ENCODE measurements around the gene CBX3.
"Not testable (repeated sequence)": the region's sequence is repeated elsewhere in the genome, so short reads cannot be mapped to it uniquely, and the experiment has no call there.

Gene CBX3

DNA sequence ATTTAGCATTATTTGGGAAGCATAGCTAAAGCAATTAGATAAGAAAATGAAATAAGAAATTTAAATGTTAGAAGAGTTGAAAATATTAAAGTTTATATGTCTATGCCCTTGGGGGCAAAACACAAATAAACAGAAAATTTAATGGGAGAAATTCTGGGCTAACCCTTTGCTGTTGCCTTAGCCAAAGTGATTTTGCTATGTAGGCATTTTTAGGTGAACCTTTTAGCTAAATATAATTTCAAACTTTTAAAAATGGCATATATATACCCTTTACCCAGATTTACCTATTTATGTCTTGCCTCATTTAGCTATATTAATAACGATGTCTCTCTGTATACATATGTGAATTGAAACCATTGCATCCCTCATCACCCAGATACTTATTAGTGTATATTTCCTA lies 29.5 kb upstream of the CBX3 start:
- Histone ChIP-seq H3K9ac (ENCODE audit: low read depth, low read length) (no peak overlapping the region), H3K27me3 (ENCODE audit: control insufficient read depth, insufficient read depth, low read length) (no peaks in the 10 kb centered on the region), H3K36me3 (ENCODE audit: control insufficient read depth, insufficient read depth, low read length) (peaks cover 3% of the 10 kb centered on the region; the same call in 1 of the 2 replicates), H3K4me3 (ENCODE audit: low read depth, low read length) (no peak overlapping the region), H3K9me3 (ENCODE audit: control insufficient read depth, insufficient read depth, low read length) (no peaks in the 10 kb centered on the region), H3K27ac (ENCODE audit: low read depth, low read length) (no peak overlapping the region), H3K4me1 (ENCODE audit: control insufficient read depth, insufficient read depth, low read length) (peaks cover under 1% of the 10 kb centered on the region; the same call in 1 of the 2 replicates)

DNA sequence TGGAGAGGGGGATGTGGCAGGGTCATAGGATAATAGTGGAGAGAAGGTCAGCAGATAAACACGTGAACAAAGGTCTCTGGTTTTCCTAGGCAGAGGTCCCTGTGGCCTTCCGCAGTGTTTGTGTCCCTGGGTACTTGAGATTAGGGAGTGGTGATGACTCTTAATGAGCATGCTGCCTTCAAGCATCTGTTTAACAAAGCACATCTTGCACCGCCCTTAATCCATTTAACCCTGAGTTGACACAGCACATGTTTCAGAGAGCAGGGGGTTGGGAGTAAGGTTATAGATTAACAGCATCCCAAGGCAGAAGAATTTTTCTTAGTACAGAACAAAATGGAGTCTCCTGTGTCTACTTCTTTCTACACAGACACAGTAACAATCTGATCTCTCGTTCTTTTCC lies 25.6 kb upstream of the CBX3 start:
- H3K27me3 ChIP-seq (ENCODE audit: control insufficient read depth, insufficient read depth, low read length); H3K9me3 ChIP-seq (ENCODE audit: control insufficient read depth, insufficient read depth, low read length); H3K9ac ChIP-seq (ENCODE audit: low read depth, low read length); H3K4me1 ChIP-seq (ENCODE audit: control insufficient read depth, insufficient read depth, low read length); H3K4me3 ChIP-seq (ENCODE audit: low read depth, low read length); H3K27ac ChIP-seq (ENCODE audit: low read depth, low read length): not testable (repeated sequence)
- H3K36me3 ChIP-seq (ENCODE audit: control insufficient read depth, insufficient read depth, low read length) = peaks cover 33% of the 10 kb centered on the region

DNA sequence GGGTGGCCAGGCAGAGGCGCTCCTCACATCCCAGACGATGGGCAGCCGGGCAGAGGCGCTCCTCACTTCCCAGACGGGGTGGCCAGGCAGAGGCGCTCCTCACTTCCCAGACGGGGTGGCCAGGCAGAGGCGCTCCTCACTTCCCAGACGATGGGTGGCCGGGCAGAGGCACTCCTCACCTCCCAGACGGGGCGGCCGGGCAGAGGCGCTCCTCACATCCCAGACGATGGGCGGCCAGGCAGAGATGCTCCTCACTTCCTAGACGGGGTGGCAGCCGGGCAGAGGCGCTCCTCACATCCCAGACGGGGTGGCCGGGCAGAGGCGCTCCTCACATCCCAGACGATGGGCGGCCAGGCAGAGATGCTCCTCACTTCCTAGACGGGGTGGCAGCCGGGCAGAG lies 24.8 kb upstream of the CBX3 start:
- peaks cover 34% of the 10 kb centered on the region for H3K36me3 ChIP-seq (ENCODE audit: control insufficient read depth, insufficient read depth, low read length)
- H3K27me3 ChIP-seq (ENCODE audit: control insufficient read depth, insufficient read depth, low read length); H3K4me1 ChIP-seq (ENCODE audit: control insufficient read depth, insufficient read depth, low read length); H3K4me3 ChIP-seq (ENCODE audit: low read depth, low read length); H3K27ac ChIP-seq (ENCODE audit: low read depth, low read length); H3K9me3 ChIP-seq (ENCODE audit: control insufficient read depth, insufficient read depth, low read length); H3K9ac ChIP-seq (ENCODE audit: low read depth, low read length): not testable (repeated sequence)

DNA sequence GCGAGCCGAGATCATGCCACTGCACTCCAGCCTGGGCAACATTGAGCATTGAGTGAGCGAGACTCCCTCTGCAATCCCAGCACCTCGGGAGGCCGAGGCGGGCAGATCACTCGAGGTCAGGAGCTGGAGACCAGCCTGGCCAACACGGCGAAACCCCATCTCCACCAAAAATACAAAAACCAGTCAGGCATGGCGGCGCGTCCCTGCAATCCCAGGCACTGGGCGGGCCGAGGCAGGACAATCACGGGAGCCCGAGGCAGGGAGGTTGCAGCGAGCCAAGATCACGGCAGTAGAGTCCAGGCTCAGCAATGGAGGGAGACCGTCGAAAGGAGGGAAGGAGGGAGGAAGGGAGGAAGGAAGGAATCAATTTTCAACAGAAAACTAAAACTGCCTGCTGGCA lies 24.3 kb upstream of the CBX3 start:
- not testable (repeated sequence) for H3K27ac ChIP-seq (ENCODE audit: low read depth, low read length); H3K4me1 ChIP-seq (ENCODE audit: control insufficient read depth, insufficient read depth, low read length); H3K4me3 ChIP-seq (ENCODE audit: low read depth, low read length); H3K9ac ChIP-seq (ENCODE audit: low read depth, low read length); H3K9me3 ChIP-seq (ENCODE audit: control insufficient read depth, insufficient read depth, low read length); H3K27me3 ChIP-seq (ENCODE audit: control insufficient read depth, insufficient read depth, low read length)
- peaks cover 34% of the 10 kb centered on the region for H3K36me3 ChIP-seq (ENCODE audit: control insufficient read depth, insufficient read depth, low read length)

DNA sequence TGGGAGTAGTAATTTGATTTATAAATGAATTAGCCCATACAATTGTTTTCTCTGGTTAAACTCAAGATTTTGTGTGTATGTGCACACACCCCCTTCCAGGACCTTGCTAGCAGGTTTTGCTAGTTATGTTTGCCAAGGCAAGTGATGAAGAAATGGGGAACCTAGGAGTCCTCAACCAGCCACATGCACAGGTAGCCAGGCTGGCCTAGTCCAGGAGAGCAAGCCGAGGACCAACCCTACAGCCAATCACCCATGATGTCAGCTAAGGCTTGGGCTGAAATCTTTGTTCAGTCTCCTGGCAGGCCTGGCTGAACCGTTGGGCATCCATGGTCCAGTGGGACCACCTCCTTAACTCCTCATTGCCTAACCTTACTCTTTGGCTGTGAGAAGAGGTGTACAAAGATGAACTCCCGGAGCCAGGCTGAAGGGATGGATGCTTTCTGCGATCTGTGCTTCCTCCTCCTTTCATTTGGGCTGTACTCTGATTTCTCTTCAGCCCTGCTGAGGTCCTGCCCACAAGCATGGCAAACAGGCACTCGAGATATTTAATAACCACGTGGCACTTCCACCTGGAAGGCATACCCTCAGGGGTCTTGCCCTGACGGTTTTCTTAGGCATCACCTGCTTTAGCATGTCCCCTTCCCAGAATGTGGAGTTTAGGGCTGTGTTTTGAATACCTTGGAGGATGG lies 23.1 kb upstream of the CBX3 start:
- H3K4me1 ChIP-seq (ENCODE audit: control insufficient read depth, insufficient read depth, low read length) = no peaks in the 10 kb centered on the region
- no peaks in the 10 kb centered on the region for H3K9me3 ChIP-seq (ENCODE audit: control insufficient read depth, insufficient read depth, low read length)
- no peak overlapping the region for H3K4me3 ChIP-seq (ENCODE audit: low read depth, low read length)
- H3K27me3 ChIP-seq (ENCODE audit: control insufficient read depth, insufficient read depth, low read length) = no peaks in the 10 kb centered on the region
- peaks cover 38% of the 10 kb centered on the region for H3K36me3 ChIP-seq (ENCODE audit: control insufficient read depth, insufficient read depth, low read length)
- no peak overlapping the region for H3K9ac ChIP-seq (ENCODE audit: low read depth, low read length)
- no peak overlapping the region for H3K27ac ChIP-seq (ENCODE audit: low read depth, low read length)

DNA sequence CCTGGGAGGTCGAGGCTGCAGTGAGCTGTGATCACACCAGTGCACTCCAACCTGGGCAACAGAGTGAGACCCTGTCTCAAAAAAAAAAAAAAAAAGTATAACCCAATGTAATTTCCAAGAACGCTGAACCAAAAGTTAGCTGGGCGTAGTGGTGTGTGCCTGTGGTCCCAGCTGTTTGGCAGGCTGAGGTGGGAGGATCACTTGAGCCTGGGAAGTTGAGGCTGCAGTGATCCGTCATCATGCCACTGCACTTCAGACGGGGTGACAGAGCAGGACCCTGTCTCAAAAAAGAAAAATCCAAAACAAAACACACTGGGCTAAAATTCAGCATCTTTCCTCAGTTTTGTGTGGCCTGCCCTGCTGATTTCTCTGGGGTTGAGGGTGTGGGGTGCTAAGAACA lies 22.1 kb upstream of the CBX3 start:
- H3K27ac ChIP-seq (ENCODE audit: low read depth, low read length) = no peak overlapping the region
- no peak overlapping the region for H3K9ac ChIP-seq (ENCODE audit: low read depth, low read length)
- H3K9me3 ChIP-seq (ENCODE audit: control insufficient read depth, insufficient read depth, low read length) = no peaks in the 10 kb centered on the region
- H3K4me3 ChIP-seq (ENCODE audit: low read depth, low read length) = no peak overlapping the region
- H3K4me1 ChIP-seq (ENCODE audit: control insufficient read depth, insufficient read depth, low read length) = no peaks in the 10 kb centered on the region
- H3K27me3 ChIP-seq (ENCODE audit: control insufficient read depth, insufficient read depth, low read length) = no peaks in the 10 kb centered on the region
- H3K36me3 ChIP-seq (ENCODE audit: control insufficient read depth, insufficient read depth, low read length) = peaks cover 38% of the 10 kb centered on the region

DNA sequence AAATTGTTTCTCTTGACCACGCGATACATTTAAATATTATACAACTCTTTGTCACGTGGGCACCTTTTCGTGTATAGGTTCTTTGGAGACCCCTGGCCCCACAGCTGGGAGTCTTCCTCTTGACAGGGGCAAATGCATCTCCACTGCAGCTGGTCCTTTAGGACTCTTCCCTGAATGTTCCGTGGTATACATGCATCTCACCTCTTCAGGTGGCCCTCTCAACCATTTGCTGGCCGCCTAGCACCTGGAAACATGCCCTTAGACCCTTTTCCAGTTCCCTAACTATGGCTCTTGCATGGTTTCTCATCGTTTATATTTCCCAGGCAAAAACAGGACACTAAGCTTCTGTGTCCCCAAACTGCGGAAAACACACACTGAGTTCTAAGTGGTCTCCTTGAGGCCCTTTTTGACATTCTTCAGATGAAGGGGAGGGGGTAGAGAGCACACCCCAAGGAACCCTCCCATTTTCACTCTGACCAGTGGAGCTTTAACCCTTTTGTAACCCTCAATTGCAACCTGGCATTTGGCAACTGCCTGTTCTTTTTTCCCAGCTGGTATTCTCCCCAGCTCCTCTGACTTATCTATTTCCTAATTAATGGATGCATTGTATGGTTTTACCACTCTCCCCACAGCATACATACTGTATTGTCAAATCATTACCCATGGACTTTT lies 21.6 kb upstream of the CBX3 start:
- Histone ChIP-seq H3K9ac (ENCODE audit: low read depth, low read length) (no peak overlapping the region), H3K27ac (ENCODE audit: low read depth, low read length) (peak overlapping the region; percentile 15), H3K36me3 (ENCODE audit: control insufficient read depth, insufficient read depth, low read length) (peaks cover 41% of the 10 kb centered on the region), H3K9me3 (ENCODE audit: control insufficient read depth, insufficient read depth, low read length) (no peaks in the 10 kb centered on the region), H3K4me3 (ENCODE audit: low read depth, low read length) (no peak overlapping the region), H3K27me3 (ENCODE audit: control insufficient read depth, insufficient read depth, low read length) (no peaks in the 10 kb centered on the region), H3K4me1 (ENCODE audit: control insufficient read depth, insufficient read depth, low read length) (no peaks in the 10 kb centered on the region)

DNA sequence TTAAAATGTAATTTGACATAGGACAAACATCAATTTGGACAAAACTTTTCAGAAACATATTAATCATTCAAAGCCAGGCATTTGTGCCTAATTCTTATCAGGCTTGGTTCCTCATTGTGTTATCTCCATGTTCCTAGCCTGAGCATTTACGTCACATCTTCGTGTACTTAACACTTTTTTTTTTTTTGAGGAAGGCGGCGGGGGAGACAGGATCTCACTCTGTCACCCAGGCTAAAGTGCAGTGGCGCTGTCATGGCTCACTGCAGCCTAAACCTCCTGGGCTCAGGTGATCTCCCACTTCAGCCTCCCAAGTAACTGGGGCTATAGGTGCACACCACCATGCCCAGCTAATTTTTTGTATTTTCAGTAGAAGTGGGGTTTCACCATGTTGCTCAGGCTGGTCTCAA lies 20.8 kb upstream of the CBX3 start:
- H3K36me3 ChIP-seq (ENCODE audit: control insufficient read depth, insufficient read depth, low read length) = peaks cover 48% of the 10 kb centered on the region
- no peaks in the 10 kb centered on the region for H3K27me3 ChIP-seq (ENCODE audit: control insufficient read depth, insufficient read depth, low read length)
- H3K4me3 ChIP-seq (ENCODE audit: low read depth, low read length) = no peak overlapping the region
- H3K9ac ChIP-seq (ENCODE audit: low read depth, low read length) = no peak overlapping the region
- H3K9me3 ChIP-seq (ENCODE audit: control insufficient read depth, insufficient read depth, low read length) = no peaks in the 10 kb centered on the region
- no peaks in the 10 kb centered on the region for H3K4me1 ChIP-seq (ENCODE audit: control insufficient read depth, insufficient read depth, low read length)
- H3K27ac ChIP-seq (ENCODE audit: low read depth, low read length) = no peak overlapping the region

DNA sequence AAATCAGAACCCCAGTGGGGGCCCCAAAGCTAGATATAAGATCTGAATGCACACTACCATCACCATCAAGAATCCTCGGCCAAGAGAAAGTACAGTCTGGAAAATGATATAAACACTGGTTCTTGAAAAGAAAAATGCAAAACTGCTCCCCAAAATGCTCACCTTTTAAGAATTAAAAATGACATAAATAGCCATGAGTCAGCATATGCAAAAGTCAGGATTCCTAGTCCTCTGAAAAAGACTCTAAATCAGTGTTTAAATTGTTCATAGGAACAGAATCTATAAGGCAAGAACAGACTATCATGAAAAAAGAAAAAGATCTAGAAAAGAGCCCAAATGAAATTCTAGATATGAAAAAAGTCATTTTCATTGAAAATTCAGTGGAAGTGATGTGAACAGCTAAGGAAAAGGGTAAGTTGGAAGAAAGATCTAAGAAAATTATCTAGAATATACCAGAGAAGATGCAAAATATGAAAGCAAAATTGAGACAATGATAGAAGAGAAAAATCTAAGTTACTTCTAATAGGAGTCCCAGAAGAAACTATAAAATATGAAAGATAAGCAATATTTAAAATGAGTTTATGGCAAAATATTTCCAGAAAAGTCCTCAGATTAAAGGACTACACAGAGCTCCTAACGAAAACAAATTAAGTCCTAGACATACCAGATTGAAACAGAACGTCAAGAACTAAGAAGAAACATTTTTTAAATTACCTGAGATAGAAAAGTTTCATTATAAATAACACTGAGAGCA lies 19.9 kb upstream of the CBX3 start:
- Histone ChIP-seq H3K36me3 (ENCODE audit: control insufficient read depth, insufficient read depth, low read length) (peaks cover 51% of the 10 kb centered on the region), H3K9me3 (ENCODE audit: control insufficient read depth, insufficient read depth, low read length) (no peaks in the 10 kb centered on the region), H3K27ac (ENCODE audit: low read depth, low read length) (peak overlapping the region; percentile 16), H3K4me3 (ENCODE audit: low read depth, low read length) (no peak overlapping the region), H3K9ac (ENCODE audit: low read depth, low read length) (no peak overlapping the region), H3K4me1 (ENCODE audit: control insufficient read depth, insufficient read depth, low read length) (no peaks in the 10 kb centered on the region), H3K27me3 (ENCODE audit: control insufficient read depth, insufficient read depth, low read length) (no peaks in the 10 kb centered on the region)

DNA sequence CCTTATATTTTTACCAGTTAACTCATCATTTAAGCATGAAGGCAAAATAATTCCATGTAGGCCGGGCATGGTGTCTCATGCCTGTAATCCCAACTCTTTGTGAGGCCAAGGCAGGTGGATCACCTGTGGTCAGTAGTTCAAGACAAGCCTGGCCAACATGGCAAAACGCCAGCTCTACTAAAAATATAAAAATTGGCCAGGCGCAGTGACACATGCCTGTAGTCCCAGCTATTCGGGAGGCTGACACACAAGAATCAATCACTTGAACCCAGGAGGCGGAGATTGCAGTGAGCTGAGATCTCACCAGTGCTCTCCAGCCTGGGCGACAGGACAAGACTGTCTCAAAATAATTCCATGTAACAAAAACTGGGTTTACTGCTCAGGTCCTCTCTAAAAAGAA lies 19.3 kb upstream of the CBX3 start:
- H3K9ac ChIP-seq (ENCODE audit: low read depth, low read length) = no peak overlapping the region
- no peaks in the 10 kb centered on the region for H3K27me3 ChIP-seq (ENCODE audit: control insufficient read depth, insufficient read depth, low read length)
- no peaks in the 10 kb centered on the region for H3K9me3 ChIP-seq (ENCODE audit: control insufficient read depth, insufficient read depth, low read length)
- H3K27ac ChIP-seq (ENCODE audit: low read depth, low read length) = peak overlapping the region; percentile 44
- H3K4me3 ChIP-seq (ENCODE audit: low read depth, low read length) = no peak overlapping the region
- H3K36me3 ChIP-seq (ENCODE audit: control insufficient read depth, insufficient read depth, low read length) = peaks cover 51% of the 10 kb centered on the region
- no peaks in the 10 kb centered on the region for H3K4me1 ChIP-seq (ENCODE audit: control insufficient read depth, insufficient read depth, low read length)

DNA sequence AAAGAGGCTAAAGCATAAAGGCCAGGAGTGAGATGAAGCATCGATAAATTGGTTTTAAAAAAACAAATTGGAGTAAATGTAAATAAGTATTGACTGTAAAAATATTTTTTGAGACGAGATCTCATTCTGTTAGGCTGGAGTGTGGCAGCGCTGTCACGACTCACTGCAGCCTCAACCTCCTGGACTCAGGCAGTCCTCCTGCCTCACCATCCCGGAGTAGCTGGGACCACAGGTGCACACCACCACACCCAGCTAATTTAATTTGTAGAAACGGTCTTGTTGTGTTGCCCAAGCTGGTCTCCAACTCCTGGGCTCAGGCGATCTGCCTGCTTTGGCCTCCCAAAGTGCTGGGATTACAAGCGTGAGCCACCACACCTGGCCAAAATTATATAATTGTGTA lies 18.8 kb upstream of the CBX3 start:
- Histone ChIP-seq H3K9ac (ENCODE audit: low read depth, low read length) (no peak overlapping the region), H3K27me3 (ENCODE audit: control insufficient read depth, insufficient read depth, low read length) (no peaks in the 10 kb centered on the region), H3K4me3 (ENCODE audit: low read depth, low read length) (no peak overlapping the region), H3K36me3 (ENCODE audit: control insufficient read depth, insufficient read depth, low read length) (peaks cover 49% of the 10 kb centered on the region), H3K4me1 (ENCODE audit: control insufficient read depth, insufficient read depth, low read length) (no peaks in the 10 kb centered on the region), H3K27ac (ENCODE audit: low read depth, low read length) (peak overlapping the region; percentile 44), H3K9me3 (ENCODE audit: control insufficient read depth, insufficient read depth, low read length) (no peaks in the 10 kb centered on the region)

Measured in HUES48 (cell line).